Frontal cortex (tissue), 4 donors: Measurements from ENCODE around the gene ECHDC3. TPM values are rescaled to one million over a fixed set of nuclear protein-coding genes. Genes with fewer than 3 reads are reported as not detected.
"Not testable (repeated sequence)": the region's sequence is repeated elsewhere in the genome, so short reads cannot be mapped to it uniquely, and the experiment has no call there.

Experiments
- DNase-seq, 2 donors: peaks; one replicate each; pipeline ENCODE4 v3.0.0; 2012; ENCODE audit warnings: low spot score in 2 of 2
- FAIRE-seq: peaks from 2 replicates; lab custom pipeline; 2012; peaks lifted over from hg19 to GRCh38; lab: Jason Lieb, UNC
- total RNA-seq: library from RNA; depleted of rRNA; stranded (reverse); fragments of >200 nt; gene quantifications from one replicate; pipeline ENCODE4 v1.2.3, GENCODE V29; 2014
- donor health status: control.
- donor health status: control.
- donor health status: control.

ECHDC3 gene
- total RNA-seq, 1 donor from 2014 or later = 1.6 TPM

GRCh38 chr10:11714750-11715365 lies 27.3 kb upstream of the ECHDC3 start:
- FAIRE-seq = no peak
- no peak for DNase-seq

DNA sequence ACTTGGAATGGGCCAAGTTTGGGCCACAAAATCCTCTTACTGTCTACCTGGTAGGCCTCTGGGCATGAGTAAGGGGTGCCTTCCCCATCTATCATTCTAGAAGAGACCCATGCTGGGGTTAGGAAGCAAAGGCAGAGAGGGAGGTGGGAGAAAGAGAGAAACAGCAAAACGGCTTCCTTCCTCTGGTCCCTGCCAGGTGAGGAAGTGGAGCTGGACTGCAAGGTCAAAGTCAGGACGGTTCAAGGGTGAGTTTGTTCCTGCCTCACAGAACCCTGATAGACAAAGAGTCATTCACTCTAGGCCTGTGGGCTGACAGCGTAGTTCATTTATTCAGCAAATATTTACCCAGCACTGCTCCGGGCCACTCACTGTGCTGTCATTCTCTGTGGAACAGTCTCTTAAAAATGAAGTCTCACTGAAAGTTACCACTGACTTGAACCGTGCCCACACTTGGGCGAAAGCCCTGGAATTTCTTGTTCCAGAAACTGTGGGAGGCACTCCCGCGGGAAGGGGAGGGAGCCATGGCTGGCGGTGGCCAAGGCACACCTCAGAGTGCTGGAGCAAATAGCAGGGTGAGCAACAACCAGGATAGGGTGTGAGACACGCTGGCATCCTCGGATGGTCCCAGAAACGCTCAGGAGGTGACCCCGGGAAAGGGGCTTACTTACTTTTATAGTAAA lies 26.2 kb upstream of the ECHDC3 start:
- FAIRE-seq = no peak
- no peak for DNase-seq

GRCh38 chr10:11716686-11717085 lies 25.5 kb upstream of the ECHDC3 start:
- DNase-seq = no peak
- FAIRE-seq = no peak

GRCh38 chr10:11719496-11720259 lies 22.5 kb upstream of the ECHDC3 start:
- FAIRE-seq = no peak

GRCh38 chr10:11720260-11720741 lies 21.9 kb upstream of the ECHDC3 start:
- no peak for DNase-seq
- FAIRE-seq = no peak

More at GRCh38 chr10:11719496-11720259, 22.5 kb upstream of the ECHDC3 start:
- no peak for DNase-seq

DNA sequence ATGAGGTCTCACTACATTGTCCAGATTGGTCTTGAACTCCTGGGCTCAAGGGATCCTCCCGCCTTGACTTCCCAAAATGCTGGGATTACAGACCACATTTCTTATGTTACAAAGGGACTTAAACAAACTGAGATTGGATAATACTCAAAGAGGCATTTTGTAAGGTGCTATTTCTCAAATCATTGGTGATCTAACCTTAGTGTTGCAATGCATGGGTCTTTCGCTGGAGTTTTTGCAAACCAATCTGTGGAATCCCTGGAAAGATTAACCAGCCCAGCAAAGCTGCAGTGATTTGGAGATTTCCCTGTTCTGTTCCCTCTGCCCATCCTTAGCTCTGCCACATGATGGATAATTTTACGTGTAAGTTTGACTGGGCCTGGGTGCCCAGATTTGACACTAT lies 20.4 kb upstream of the ECHDC3 start:
- DNase-seq (no peak), FAIRE-seq (no peak)

GRCh38 chr10:11723359-11723758 lies 18.8 kb upstream of the ECHDC3 start:
- FAIRE-seq (no peak), DNase-seq (no peak)

GRCh38 chr10:11724938-11725776 lies 17.0 kb upstream of the ECHDC3 start:
- DNase-seq (peak; percentile 48 to 80), FAIRE-seq (peak; percentile 28)

- no peak for FAIRE-seq
- no peak for DNase-seq
Measured at GRCh38 chr10:11725912-11726311, 16.3 kb upstream of the ECHDC3 start.

GRCh38 chr10:11727563-11727962 lies 14.6 kb upstream of the ECHDC3 start:
- no peak for FAIRE-seq
- no peak for DNase-seq

DNA sequence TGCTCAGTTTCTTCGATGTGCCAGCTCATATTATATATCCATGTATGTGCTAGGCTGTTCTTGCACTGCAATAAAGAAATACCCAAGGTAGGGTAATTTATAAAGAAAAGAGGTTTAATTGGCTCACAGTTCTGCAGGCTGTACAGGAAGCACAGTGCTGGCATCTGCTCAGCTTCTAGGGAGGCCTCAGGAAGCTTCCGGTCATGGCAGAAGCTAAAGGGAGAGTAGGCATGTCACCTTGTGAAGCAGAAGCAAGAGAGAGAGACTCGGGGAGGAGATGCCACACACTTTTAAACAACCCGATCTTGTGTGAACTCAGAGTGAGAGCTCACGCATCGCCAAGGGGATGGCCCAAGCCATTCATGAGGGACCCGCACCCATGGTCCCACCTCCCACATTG lies 13.8 kb upstream of the ECHDC3 start:
- FAIRE-seq (no peak), DNase-seq (no peak)

- FAIRE-seq (no peak), DNase-seq (no peak)
Measured at GRCh38 chr10:11729790-11730315, 12.3 kb upstream of the ECHDC3 start.

- DNase-seq (no peak), FAIRE-seq (no peak)
Measured at GRCh38 chr10:11730779-11731178, 11.4 kb upstream of the ECHDC3 start.

- DNase-seq, FAIRE-seq: not testable (repeated sequence)
Measured at GRCh38 chr10:11736767-11737166, 5.4 kb upstream of the ECHDC3 start.

DNA sequence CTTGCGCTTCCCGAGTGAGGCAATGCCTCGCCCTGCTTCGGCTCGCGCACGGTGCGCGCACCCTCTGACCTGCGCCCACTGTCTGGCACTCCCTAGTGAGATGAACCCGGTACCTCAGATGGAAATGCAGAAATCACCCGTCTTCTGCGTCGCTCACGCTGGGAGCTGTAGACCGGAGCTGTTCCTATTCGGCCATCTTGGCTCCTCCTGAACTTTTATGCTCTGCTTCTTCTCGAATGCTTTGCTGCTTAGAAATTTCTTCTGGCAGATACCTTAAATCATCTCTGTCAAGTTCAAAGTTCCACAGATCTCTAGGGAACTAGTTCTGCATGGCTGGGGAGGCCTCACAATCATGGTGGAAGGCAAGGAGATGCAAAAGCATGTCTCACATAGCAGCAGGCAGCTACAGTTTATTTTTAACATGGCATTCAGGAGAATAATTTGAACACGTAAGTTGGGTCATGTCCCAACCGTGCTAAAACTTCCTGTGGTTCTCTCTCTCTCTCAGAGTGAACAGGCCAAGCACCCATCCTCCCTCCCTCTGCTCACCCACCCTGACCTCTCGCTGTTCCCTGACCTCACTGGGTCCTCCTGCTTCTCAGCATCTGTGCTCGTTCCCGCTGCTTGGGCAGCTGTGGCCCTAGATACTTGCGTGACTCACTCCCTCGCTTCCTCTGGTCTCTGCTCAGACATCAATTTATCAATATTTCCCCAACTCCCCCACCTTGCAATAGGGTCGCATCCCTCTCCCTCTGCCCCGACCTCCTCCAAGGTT lies 4.7 kb upstream of the ECHDC3 start:
- not testable (repeated sequence) for FAIRE-seq, DNase-seq

DNA sequence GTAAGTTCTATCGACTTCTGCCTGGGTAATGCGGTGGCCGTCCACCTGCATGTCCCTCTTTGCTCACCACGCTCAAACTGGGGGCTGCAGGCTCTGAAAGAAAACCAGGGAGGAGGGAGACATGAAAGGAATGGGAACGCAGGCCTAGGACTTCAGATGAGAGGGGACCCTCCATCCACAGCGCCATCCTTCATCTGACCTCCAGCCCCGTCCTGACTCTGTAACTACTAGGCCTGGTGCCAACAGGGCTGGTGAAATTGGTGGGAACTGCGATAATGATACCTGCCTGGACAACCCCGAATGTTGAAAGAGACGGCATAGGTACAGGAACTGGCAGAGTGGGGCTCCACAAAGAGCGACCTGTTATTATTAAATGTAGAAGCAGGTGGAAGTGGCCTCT lies 1.3 kb upstream of the ECHDC3 start:
- DNase-seq = no peak
- FAIRE-seq = no peak

DNA sequence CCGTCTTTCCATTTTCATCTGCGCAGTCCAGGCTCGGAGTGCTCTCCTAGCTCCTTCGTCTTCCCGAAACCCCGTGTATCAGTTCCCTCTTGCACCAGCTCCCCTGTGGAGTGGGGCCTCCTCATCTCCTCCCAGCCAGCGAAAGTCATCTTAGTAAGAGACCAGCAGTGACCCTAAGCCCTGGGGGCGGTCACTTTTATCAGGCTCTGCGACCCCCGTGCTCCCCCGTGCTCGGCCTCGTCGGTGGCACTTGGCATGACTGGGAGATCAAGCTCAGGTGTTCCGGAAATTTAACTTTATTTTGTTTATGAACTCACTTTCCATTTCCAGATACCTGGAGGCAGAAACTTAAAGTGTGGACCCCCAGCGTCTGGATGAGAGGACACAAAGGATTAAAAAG lies 574 bp upstream of the ECHDC3 start:
- DNase-seq (no peak), FAIRE-seq (no peak)

DNA sequence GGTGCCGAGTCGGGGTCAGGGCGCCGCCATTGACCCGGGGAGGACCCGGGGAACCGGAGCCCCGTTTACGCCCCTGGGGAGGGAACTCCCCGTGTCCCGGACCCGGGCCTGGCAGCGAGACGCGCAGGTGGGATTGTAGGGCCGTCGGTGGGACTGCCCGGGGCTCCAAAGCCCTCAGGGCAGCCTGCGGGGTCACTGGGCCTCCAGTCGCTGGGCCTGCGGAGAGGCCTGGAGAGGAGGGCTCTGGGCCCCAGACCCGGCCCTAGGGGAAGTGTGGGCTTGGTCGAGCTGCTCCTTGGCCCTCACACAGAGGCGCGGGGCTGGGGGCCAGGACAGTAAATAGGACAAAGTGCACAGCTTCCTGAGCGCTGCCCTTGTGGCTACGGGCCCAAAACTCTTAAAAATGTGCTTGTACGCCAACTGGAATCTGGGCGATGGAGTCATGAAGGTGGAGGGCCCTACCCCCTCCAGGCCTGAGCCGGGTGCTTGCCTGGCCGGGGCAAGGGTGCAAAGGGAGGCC lies 657 bp downstream of the ECHDC3 start:
- FAIRE-seq (no peak), DNase-seq (peak in 1 of 2 donors; percentile 31)
